ENCODE measurements around the gene SLC5A9.
"Not testable (repeated sequence)": the region's sequence is repeated elsewhere in the genome, so short reads cannot be mapped to it uniquely, and the experiment has no call there.

SLC5A9 gene

GRCh38 chr1:48236716-48237470, 14.4 kb downstream of the SLC5A9 start:
- DNase-seq, result peak in 1 of 58 donors; percentile 22

DNA sequence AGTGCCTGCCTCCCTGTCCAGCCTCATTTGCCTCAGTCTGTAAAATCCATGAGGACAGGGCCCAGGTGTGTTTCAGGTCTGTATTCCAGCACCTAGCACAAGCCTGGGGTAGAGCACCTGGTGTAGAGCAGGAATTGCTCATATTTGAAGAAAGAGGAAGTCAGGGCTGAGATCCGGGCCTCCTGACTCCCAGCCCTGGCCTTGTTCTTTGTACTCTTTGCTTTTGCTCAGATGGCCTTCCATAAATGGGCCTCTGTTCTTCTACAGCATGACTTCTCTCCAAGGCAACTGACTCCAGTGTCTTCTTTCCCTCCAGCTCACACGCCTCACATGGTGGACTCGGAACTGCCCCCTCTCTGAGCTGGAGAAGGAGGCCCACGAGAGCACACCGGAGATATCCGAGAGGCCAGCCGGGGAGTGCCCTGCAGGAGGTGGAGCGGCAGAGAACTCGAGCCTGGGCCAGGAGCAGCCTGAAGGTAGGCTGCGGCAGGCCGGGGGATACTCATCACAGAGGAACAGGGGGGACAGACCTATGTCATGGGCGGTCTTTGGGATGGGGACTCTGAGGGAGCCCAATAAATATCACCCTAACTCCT, 19.7 kb downstream of the SLC5A9 start:
- no peak for DNase-seq

DNA sequence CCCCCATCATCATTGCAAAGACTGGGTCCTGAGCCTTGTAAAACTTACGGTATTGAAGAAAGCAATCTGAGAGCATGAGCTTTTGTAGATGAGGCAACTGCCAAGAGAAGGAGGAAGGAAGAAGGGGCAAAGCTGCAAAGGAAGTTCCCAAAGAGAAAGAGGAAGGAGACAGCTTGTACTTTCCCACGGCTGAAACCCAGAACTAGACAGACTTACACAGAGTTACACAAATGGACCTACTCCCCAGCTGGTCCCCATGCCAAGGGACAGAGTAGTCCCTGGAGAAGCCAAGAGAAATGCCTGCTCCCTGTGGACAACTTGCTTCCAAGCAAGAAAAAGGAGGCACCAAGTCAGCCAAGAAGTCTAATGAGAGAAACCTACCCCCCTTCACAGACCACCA, 22.6 kb downstream of the SLC5A9 start:
- peak in 4 of 58 donors; percentile 9 to 46 (median 32) for DNase-seq

- peak in 9 of 58 donors; percentile 4 to 41 (median 15) for DNase-seq
Observed at GRCh38 chr1:48246727-48247126, 24.2 kb downstream of the SLC5A9 start.

DNA sequence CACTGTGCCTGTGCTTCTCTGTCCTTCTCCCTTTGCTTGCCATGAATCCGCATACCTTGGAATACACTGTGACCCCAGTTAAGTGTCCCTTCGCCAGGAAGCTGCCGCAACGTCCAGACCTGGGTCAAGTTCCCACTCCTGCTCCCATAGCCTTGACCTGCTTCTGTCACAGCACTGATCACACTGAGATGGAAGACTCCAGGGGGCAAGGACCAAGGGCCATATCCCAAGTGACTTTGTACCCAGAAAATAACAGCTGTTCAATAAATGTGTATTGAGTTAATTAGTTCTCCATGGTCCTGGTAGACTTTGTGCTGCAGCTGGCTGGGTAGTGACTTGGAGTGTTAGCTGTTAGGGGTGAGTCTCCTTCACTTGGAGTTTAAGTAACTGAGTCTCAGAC, 25.8 kb downstream of the SLC5A9 start:
- no peak for DNase-seq

DNA sequence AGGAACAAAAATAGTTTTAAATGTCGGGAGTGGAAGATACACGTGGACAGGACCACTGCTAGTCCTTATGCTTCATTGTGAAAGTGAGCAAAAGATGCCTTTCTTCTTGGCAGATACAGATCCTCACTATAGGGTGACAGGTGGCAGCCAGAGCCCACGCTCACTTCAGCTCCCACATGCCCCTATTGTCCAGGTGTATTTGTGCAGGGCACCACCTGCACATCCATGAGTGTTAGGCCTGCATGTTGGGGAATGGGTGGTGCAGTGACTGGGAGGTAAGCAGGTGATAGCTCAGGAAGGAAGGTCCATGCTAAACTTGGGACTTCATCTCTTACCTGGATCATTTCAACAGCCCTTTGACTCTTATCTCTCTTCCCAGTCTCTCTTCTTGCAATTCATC, 27.4 kb downstream of the SLC5A9 start:
- no peak for DNase-seq

- DNase-seq, result no peak
Observed at GRCh38 chr1:48250572-48250971, 28.1 kb downstream of the SLC5A9 start.

GRCh38 chr1:48251323-48251722, 28.8 kb downstream of the SLC5A9 start:
- no peak for DNase-seq

DNA sequence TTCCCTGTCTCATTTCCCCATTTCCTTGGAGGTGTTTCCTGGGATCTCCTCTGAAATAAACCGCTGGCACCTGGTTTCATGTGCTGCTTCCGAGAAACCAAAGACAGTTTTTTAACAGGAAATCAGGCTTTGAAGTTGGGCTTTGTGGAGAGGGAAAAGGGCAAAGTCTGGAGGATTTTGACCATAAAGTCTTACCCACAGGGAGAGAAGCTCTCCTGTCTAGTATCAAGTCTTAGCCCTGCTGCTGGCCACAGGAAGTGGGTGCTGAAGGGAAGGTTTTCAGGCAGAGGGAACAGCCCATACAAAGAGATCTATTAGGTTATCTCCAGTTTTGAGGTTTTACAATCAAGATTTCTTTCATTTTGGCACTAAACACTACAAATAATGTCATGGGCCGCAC, 29.3 kb downstream of the SLC5A9 start:
- DNase-seq, result no peak

DNA sequence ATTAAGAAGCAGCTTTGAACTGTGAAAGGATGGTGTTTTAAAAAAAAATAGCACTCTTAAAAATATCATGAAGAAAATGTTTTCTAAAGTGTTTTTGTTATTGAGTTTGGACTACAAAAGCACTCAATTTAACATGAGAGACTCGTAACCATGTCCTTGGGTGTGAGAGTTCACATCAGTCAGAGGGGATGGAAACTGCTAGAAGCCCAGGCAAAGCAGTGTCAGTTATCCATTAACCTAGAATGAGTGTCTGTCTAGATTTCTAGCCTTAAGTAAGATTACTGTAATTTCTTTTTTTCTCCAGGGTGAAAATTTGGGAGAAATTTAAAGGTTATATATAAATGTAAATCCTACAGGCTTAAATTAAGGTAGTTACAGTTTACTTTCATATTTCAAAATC, 31.7 kb downstream of the SLC5A9 start:
- DNase-seq, result no peak

GRCh38 chr1:48258106-48258505, 35.6 kb downstream of the SLC5A9 start:
- no peak for DNase-seq

- DNase-seq, result no peak
Observed at GRCh38 chr1:48261881-48262400, 39.4 kb downstream of the SLC5A9 start.

DNA sequence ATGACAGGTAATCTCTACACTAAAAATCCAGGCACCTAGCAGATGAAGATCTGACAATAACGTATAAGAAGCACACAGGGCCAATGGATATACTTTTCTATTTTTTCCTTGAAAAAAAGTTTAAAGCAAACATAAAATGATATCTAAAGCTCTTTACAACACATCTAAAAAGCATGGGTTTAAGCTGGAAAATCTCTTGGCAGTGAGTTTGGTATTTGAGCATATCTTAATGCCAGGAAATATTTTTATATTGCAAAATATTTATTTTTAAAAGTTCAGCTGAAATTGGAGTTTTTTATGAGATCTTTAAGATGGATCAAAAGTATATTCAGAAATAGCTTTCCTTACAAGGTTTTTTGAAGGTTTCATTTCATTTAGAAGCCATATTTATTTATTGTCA, 40.5 kb downstream of the SLC5A9 start:
- DNase-seq, result no peak

GRCh38 chr1:48266576-48266975, 44.1 kb downstream of the SLC5A9 start:
- no peak for DNase-seq

DNA sequence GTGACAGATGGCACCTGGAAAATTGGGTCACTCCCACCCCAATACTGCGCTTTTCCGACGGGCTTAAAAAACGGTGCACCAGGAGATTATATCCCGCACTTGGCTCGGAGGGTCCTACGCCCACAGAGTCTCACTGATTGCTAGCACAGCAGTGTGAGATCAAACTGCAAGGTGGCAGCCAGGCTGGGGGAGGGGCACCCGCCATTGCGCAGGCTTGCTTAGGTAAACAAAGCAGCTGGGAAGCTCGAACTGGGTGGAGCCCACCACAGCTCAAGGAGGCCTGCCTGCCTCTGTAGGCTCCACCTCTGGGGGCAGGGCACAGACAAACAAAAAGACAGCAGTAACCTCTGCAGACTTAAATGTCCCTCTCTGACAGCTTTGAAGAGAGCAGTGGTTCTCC, 54.9 kb downstream of the SLC5A9 start:
- not testable (repeated sequence) for DNase-seq

DNA sequence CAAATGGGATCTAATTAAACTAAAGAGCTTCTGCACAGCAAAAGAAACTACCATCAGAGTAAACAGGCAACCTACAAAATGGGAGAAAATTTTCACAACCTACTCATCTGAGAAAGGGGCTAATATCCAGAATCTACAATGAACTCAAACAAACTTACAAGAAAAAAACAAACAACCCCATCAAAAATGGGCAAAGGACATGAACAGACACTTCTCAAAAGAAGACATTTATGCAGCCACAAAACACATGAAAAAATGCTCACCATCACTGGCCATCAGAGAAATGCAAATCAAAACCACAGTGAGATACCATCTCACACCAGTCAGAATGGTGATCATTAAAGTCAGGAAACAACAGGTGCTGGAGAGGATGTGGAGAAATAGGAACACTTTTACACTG, 59.8 kb downstream of the SLC5A9 start:
- DNase-seq, result not testable (repeated sequence)

DNA sequence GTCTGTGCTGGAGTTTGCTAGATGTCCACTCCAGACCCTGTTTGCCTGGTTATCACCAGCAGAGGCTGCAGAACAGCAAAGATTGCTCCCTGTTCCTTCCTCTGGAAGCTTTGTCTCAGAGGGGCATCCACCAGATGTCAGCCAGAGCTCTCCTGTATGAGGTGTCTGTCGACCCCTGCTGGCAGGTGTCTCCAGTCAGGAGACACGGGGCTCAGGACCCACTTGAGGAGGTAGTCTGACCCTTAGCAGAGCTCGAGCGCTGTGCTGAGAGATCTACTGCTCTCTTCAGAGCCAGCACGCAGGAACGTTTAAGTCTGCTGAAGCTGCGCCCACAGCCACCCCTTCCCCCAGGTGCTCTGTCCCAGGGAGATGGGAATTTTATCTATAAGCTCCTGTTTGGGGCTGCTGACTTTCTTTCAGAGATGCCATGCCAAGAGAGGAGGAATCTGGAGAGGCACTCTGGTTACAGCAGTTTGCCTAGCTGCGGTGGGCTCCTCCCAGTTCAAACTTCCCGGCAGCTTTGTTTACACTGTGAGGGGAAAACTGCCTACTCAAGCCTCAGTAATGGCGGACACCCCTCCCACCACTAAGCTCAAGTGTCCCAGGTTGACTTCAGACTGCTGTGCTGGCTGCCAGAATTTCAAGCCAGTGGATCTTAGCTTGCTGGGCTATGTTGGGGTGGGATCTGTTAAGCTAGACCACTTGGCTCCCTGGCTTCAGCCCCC, 62.3 kb downstream of the SLC5A9 start:
- not testable (repeated sequence) for DNase-seq

DNA sequence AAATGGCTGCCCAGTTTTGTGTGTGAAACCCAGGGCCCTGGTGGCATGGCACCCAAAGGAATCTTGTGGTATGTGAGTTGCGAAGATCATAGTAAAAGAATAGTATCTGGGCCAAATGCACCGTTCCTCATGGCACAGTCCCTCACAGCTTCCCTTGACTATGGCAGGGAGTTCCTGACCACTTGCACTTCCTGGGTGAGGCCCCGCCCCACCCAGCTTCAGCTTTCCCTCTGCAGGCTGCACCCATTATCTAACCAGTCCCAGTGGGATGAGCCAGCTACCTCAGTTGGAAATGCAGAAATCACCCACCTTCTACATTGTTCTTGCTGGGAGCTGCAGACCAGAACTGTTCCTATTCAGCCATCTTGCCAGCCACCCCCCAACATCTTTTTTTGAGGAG, 63.0 kb downstream of the SLC5A9 start:
- no peak for DNase-seq

GRCh38 chr1:48291421-48291820, 68.9 kb downstream of the SLC5A9 start:
- DNase-seq, result no peak

DNA sequence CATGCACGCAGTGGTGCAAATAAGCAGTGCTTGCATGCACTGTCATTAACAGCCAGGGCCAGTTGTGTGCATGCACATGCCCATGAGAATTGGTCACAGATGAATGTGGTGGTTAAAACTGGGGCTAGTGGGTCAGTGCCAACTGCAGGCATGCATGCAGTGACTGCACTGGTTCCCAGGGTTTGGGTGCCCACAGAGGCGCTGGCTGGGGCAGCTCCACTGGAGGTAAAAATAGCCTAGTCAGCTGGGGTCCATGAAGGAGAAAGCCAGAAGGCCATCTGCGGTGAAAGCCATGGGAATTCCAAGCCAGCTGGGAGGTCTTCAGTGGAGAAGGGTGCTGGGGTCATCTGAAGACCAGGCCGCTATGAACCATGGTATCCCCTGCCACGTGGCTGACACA, 70.2 kb downstream of the SLC5A9 start:
- DNase-seq, result no peak

- DNase-seq, result not testable (repeated sequence)
Observed at GRCh38 chr1:48294094-48294493, 71.6 kb downstream of the SLC5A9 start.

- no peak for DNase-seq
Observed at GRCh38 chr1:48294656-48295055, 72.1 kb downstream of the SLC5A9 start.
